EH (cell line): ENCODE measurements around the gene KRTAP4-12.
"Not testable (repeated sequence)": the region's sequence is repeated elsewhere in the genome, so short reads cannot be mapped to it uniquely, and the experiment has no call there.

Experiments
- DNase-seq: peaks from one replicate; pipeline ENCODE4 v3.0.0-alpha.2; 2015; ENCODE audit warnings: low read depth

Gene KRTAP4-12

GRCh38 chr17:41125064-41125463 lies 1.1 kb upstream of the KRTAP4-12 start:
- no peak for DNase-seq

GRCh38 chr17:41123292-41123990 lies 541 bp downstream of the KRTAP4-12 start:
- DNase-seq = not testable (repeated sequence)

- no peak for DNase-seq
Observed at GRCh38 chr17:41121742-41122141, 2.2 kb downstream of the KRTAP4-12 start.

GRCh38 chr17:41119696-41120690 lies 4.0 kb downstream of the KRTAP4-12 start:
- DNase-seq = peak; percentile 70

GRCh38 chr17:41118721-41119120 lies 5.3 kb downstream of the KRTAP4-12 start:
- peak; percentile 81 for DNase-seq

- DNase-seq = peak; percentile 29
Observed at GRCh38 chr17:41117846-41118386, 6.1 kb downstream of the KRTAP4-12 start, which contains the start of gene KRTAP4-11. KRTAP4-11 (minus strand) TSS chr17:41118373; CDS start chr17:41118315, 58 bp downstream.

- DNase-seq = peak; percentile 71
Observed at GRCh38 chr17:41116297-41116696, 7.7 kb downstream of the KRTAP4-12 start.

GRCh38 chr17:41111151-41111885 lies 12.7 kb downstream of the KRTAP4-12 start:
- no peak for DNase-seq

- DNase-seq = not testable (repeated sequence)
Observed at GRCh38 chr17:41108728-41109386, 15.1 kb downstream of the KRTAP4-12 start.

GRCh38 chr17:41107941-41108450 lies 16.0 kb downstream of the KRTAP4-12 start:
- DNase-seq = peak; percentile 78

GRCh38 chr17:41105347-41105746 lies 18.6 kb downstream of the KRTAP4-12 start, which contains the start of gene KRTAP4-9:
KRTAP4-9 (plus strand) TSS chr17:41105389; CDS start chr17:41105389, 0 bp downstream.
- DNase-seq = not testable (repeated sequence)

GRCh38 chr17:41104386-41105038 lies 19.5 kb downstream of the KRTAP4-12 start:
- peak; percentile 87 for DNase-seq

GRCh38 chr17:41103896-41104295 lies 20.1 kb downstream of the KRTAP4-12 start:
- peak; percentile 55 for DNase-seq

- DNase-seq = no peak
Observed at GRCh38 chr17:41101586-41102259, 22.3 kb downstream of the KRTAP4-12 start, which contains the start of gene KRTAP4-16. KRTAP4-16 (minus strand) TSS chr17:41102209; CDS start chr17:41102209, 0 bp downstream.

- DNase-seq = peak; percentile 97
Observed at GRCh38 chr17:41099682-41100480, 24.1 kb downstream of the KRTAP4-12 start.

- DNase-seq = peak; percentile 94
Observed at GRCh38 chr17:41098481-41098880, 25.5 kb downstream of the KRTAP4-12 start.

- no peak for DNase-seq
Observed at GRCh38 chr17:41098042-41098441, 25.9 kb downstream of the KRTAP4-12 start, which contains the start of gene KRTAP4-8. KRTAP4-8 (minus strand) TSS chr17:41098142; CDS start chr17:41098084, 58 bp downstream.

GRCh38 chr17:41096055-41096454 lies 27.9 kb downstream of the KRTAP4-12 start:
- no peak for DNase-seq
